Skeletal muscle tissue (tissue), 4 donors: ENCODE measurements around the gene FRMPD4. TPM values are rescaled to one million over a fixed set of nuclear protein-coding genes. Genes with fewer than 3 reads are reported as not detected.

ENCODE experiments used
- H3K27ac ChIP-seq: one replicate; pipeline ENCODE4 v1.7.0; 2013; ENCODE audit warnings: mild to moderate bottlenecking, low read depth, low read length, inconsistent platforms
- H3K27me3 ChIP-seq, 3 donors: one replicate each; pipeline ENCODE4 v1.7.0; 2013; ENCODE audit warnings: low read length in 3 of 3; ENCODE audit not compliant: control insufficient read depth in 3 of 3, insufficient read depth in 3 of 3
- H3K36me3 ChIP-seq, 3 donors: one replicate each; pipeline ENCODE4 v1.7.0; 2013; ENCODE audit warnings: low read length in 3 of 3; ENCODE audit not compliant: control insufficient read depth in 3 of 3, insufficient read depth in 3 of 3
- H3K4me1 ChIP-seq, 3 donors: one replicate each; pipeline ENCODE4 v1.7.0; 2013; ENCODE audit warnings: low read length in 3 of 3, mild to moderate bottlenecking in 3 of 3; ENCODE audit not compliant: control insufficient read depth in 3 of 3, insufficient read depth in 3 of 3
- H3K4me3 ChIP-seq, 3 donors: one replicate each; pipeline ENCODE4 v1.7.0; 2013; ENCODE audit warnings: low read length in 3 of 3
- H3K9ac ChIP-seq, 3 donors: one replicate each; pipeline ENCODE4 v1.7.0; 2013; ENCODE audit warnings: low read length in 3 of 3, mild to moderate bottlenecking in 3 of 3, moderate library complexity in 2 of 3, low read depth in 1 of 3
- H3K9me3 ChIP-seq, 3 donors: one replicate each; pipeline ENCODE4 v1.7.0; 2013; ENCODE audit warnings: low read length in 3 of 3; ENCODE audit not compliant: control insufficient read depth in 3 of 3
- total RNA-seq: library from RNA; depleted of rRNA; stranded (reverse); fragments of >200 nt; gene quantifications from one replicate; pipeline ENCODE4 v1.2.3, GENCODE V29; 2014
- donor health status: Osteomylitis.

FRMPD4 gene
- total RNA-seq, 1 donor from 2014 or later: 1.0 TPM

DNA sequence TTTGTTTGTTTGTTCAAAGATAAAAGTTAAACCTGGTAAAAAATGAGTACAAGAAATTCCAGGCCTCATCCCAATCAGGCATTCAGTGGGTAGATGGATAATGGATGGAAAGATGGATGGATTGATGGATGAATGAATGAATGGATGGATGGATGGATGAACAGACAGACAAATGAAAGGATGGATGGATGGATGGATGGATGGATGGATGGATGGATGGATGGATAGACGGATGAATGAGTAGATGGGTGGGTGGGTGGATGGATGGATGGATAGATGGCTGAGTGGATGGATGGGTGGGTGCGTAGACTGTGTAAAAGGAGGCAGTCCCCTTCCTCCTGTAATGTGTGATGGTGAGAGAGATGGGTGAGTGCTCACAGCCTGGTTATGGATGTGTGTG lies 206.7 kb downstream of the FRMPD4 start:
- Histone ChIP-seq H3K4me3 (no peak overlapping the region), H3K9me3 (no peaks in the 10 kb centered on the region), H3K4me1 (no peaks in the 10 kb centered on the region), H3K36me3 (no peaks in the 10 kb centered on the region), H3K9ac (no peak overlapping the region), H3K27ac (no peak overlapping the region), H3K27me3 (no peaks in the 10 kb centered on the region)

DNA sequence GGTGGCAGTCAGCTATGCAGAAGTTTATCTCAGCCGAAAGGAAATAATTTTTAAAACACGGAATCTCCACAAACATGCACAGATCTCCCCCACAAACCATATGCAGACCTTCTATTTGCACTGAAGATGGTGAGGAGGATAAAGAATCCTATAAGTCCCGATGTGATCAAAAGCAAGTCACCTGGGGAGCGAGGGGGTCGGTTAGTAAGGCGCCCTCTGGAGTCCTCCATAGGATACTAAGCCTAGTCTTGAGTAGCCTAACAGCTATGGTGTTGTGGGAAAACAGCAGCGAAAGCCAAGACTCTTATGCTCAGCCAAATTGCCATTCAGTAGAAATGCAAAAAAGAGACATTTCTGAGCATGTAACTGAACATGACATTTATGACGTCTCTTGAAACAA lies 210.9 kb downstream of the FRMPD4 start:
- Histone ChIP-seq H3K27ac (no peak overlapping the region), H3K9me3 (no peaks in the 10 kb centered on the region), H3K9ac (no peak overlapping the region), H3K4me3 (no peak overlapping the region), H3K36me3 (no peaks in the 10 kb centered on the region), H3K4me1 (no peaks in the 10 kb centered on the region), H3K27me3 (no peaks in the 10 kb centered on the region)

DNA sequence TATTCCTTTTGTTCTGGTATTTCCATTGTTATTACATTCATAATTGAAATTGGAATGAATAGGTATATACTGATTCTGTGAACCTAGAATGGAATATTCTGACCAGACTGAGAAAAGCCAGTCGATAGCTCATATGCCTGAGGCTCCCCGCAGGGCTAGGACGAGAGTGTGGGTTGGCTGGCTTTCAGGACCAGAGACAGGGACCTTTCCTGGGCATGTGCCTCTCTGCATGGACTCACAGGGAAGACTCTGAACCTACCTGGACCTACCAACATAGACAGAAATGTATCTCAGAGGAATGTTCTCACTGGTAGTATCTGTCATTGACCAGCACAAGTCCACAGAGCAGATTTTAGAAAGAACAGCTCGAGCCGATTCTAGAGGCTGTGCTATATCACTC lies 214.6 kb downstream of the FRMPD4 start:
- Histone ChIP-seq H3K9me3 (no peaks in the 10 kb centered on the region), H3K27ac (no peak overlapping the region), H3K4me1 (no peaks in the 10 kb centered on the region), H3K4me3 (no peak overlapping the region), H3K36me3 (no peaks in the 10 kb centered on the region), H3K27me3 (no peaks in the 10 kb centered on the region), H3K9ac (no peak overlapping the region)

DNA sequence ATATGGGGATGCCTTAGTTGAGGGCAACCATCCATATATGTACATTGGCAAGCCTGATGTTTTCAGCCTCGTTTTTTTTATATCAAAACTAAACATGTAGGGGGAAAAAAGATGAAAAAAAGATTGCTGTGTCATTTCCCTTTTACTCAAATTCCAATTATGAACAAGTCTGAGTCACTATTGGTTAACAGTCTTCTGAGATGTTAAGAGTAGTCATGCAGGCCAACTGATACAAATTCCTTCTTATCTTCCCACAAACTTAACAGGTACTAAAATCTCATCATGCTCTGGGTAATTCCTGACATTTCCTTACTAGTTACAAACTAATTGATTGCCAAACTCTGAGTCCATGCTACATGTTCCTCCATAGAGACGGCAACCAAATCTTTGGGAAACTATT lies 222.1 kb downstream of the FRMPD4 start:
- peaks cover 0 to 5% (median 0%) of the 10 kb centered on the region in 3 donors for H3K27me3 ChIP-seq
- H3K9me3 ChIP-seq: no peaks in the 10 kb centered on the region
- no peak overlapping the region for H3K27ac ChIP-seq
- no peak overlapping the region for H3K9ac ChIP-seq
- no peaks in the 10 kb centered on the region for H3K36me3 ChIP-seq
- H3K4me3 ChIP-seq: no peak overlapping the region
- H3K4me1 ChIP-seq: no peaks in the 10 kb centered on the region

DNA sequence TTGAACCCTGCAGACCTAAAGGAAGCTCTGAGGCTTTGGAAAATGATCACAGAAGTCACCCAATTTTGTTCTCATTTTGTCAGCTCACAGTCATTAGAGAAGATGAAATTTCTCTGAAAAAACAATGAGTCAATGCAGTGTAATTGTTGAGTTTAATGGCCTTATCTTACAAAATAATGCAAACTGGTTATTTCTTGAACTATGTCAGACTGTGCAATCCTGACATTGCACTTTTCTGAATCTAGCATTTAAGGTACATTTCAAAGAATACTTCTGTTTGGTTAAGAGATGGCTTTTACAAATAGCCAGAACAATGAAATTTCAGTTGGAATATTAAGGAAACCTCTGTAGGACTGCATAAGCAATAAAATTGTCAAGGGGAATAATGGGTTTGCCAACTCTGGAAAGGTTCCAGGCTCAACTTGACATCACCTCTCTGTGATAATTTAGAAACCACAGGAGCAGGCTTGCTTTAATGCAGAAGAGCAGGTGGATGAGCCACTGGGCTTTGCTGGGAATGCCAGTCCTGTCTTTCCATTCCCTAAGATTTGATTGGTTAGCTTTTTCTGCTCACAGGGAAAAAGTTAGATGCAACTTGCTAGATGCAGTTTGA lies 222.8 kb downstream of the FRMPD4 start:
- no peak overlapping the region for H3K27ac ChIP-seq

DNA sequence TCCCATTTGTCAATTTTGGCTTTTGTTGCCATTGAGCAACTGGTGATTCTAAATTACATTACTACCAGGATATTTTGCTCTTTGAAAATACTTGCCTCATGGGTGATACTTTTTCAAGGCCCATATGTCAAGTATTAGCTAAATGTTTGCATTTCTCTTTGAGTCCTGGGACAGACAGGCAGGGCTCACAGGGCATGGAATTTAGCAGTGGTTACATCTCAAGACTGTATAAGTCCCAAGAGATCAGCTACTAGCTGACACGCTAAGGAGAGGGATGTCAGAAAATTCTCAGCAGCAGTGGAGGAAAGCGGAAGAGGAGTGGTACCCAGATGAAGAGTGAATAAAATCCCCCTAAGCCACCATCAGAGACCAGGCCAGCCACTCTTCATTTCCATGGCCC lies 224.9 kb downstream of the FRMPD4 start:
- Histone ChIP-seq H3K4me3 (no peak overlapping the region), H3K9me3 (peaks cover 0 to 3% (median 0%) of the 10 kb centered on the region in 3 donors), H3K36me3 (no peaks in the 10 kb centered on the region), H3K27ac (no peak overlapping the region), H3K9ac (no peak overlapping the region), H3K27me3 (peaks cover 0 to 5% (median 0%) of the 10 kb centered on the region in 3 donors), H3K4me1 (no peaks in the 10 kb centered on the region)

More for the DNA sequence above, 222.8 kb downstream of the FRMPD4 start:
- Histone ChIP-seq H3K4me1 (no peaks in the 10 kb centered on the region), H3K4me3 (no peak overlapping the region), H3K36me3 (no peaks in the 10 kb centered on the region), H3K9me3 (no peaks in the 10 kb centered on the region), H3K27me3 (peaks cover 0 to 5% (median 0%) of the 10 kb centered on the region in 3 donors), H3K9ac (no peak overlapping the region)

DNA sequence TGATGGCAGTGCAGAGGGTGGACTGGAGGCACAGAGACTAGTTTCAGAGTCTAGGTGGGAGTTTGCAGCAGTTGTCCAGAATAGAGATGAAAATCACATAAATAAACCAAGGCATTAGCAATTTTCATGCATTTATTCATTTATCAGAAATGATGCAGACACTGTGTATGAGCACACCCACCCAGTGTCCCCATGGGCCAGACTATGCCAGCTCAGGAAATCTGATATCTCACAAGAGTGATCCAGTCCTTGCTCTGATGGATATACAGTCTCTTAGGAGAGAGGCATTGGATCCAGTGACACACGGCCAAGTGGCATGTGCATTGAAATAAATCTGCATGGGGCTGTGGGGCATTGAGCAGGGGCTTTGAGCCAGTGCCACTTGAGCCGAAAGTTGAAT lies 228.2 kb downstream of the FRMPD4 start:
- peaks cover 0 to 3% (median 0%) of the 10 kb centered on the region in 3 donors for H3K9me3 ChIP-seq
- no peaks in the 10 kb centered on the region for H3K4me1 ChIP-seq

DNA sequence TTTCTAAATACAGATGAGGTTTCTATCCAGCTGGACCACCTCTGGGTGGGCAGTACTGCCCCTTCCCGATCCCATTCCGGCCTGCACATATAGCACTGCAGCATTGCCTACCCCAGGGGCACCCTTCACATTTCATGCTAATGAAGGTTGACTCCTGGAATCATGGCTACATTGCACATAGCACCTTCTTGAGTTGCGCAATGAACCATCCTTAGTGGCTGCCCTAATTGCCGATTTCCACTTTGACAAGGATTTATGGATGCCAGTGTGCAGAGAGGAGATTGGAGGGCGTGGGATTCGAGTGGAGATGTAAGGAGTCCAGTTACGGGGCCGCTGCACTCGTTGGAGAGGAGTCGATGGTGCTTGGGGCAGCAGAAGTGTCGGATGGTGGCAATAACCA lies 229.0 kb downstream of the FRMPD4 start:
- H3K9me3 ChIP-seq: peaks cover 0 to 3% (median 0%) of the 10 kb centered on the region in 3 donors
- H3K4me1 ChIP-seq: no peaks in the 10 kb centered on the region
- no peak overlapping the region for H3K9ac ChIP-seq
- H3K4me3 ChIP-seq: no peak overlapping the region
- H3K27me3 ChIP-seq: peaks cover 0 to 5% (median 0%) of the 10 kb centered on the region in 3 donors
- no peak overlapping the region for H3K27ac ChIP-seq
- H3K36me3 ChIP-seq: no peaks in the 10 kb centered on the region

More for the DNA sequence above, 228.2 kb downstream of the FRMPD4 start:
- Histone ChIP-seq H3K4me3 (no peak overlapping the region), H3K27ac (no peak overlapping the region), H3K9ac (no peak overlapping the region), H3K27me3 (peaks cover 0 to 5% (median 0%) of the 10 kb centered on the region in 3 donors), H3K36me3 (no peaks in the 10 kb centered on the region)

DNA sequence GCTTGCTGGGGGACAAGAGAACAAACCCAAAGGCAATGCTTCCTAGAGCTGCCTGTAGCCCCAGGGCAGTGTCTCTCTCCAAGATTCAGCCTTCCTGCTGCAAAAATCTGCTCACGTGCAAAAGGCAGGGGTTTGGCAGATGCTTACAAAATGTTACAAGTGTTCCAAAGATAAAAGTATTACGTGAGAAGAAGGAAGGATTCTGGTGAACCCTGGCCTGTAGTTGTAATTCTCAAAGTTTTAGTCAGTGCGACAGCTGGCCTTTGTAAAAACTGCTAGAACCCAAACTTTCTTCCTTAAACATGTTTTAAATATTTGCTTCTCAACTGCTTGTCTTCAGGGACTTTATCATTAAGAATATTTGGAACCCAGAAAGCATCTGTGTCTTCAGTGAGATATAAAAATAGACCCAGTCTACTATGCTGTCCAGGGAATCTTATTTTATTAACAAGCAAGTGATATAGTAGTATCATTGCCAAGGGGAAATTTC lies 232.3 kb downstream of the FRMPD4 start:
- Histone ChIP-seq H3K4me1 (no peaks in the 10 kb centered on the region), H3K27ac (no peak overlapping the region), H3K9me3 (peaks cover 0 to 3% (median 0%) of the 10 kb centered on the region in 3 donors), H3K9ac (no peak overlapping the region), H3K36me3 (no peaks in the 10 kb centered on the region), H3K27me3 (no peaks in the 10 kb centered on the region), H3K4me3 (no peak overlapping the region)

DNA sequence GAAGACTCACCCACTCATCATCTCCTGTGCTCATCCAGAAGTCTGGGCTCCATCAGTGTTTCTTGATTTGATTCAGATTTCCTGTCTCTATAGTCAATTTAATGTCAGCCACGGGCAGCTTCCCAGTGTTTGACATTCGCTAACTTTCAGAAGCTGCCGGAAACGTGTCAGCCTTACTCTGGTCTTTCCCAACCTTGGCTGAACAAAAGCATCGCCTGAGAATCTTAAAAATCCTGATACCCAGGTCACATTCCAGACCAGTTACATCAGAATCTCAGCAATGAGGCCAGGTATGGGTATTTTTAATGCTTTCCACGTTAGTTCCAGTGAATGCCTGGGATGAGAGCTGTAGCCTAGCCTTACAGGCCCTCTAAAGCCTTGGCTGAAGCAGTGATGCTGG lies 233.8 kb downstream of the FRMPD4 start:
- Histone ChIP-seq H3K9ac (no peak overlapping the region), H3K9me3 (peaks cover 0 to 1% (median 0%) of the 10 kb centered on the region in 3 donors), H3K27me3 (no peaks in the 10 kb centered on the region), H3K4me3 (no peak overlapping the region), H3K27ac (no peak overlapping the region), H3K4me1 (no peaks in the 10 kb centered on the region), H3K36me3 (no peaks in the 10 kb centered on the region)
